Endothelial cell of umbilical vein (primary cell): ENCODE results near the gene INSC.

Experiments used
- POLR2A ChIP-seq: IDR thresholded peaks from 2 replicates; pipeline ENCODE4 v1.6.1; 2012; ENCODE audit warnings: low read depth, mild to moderate bottlenecking, control low read depth, low read length
- TF ChIP-seq, protein P1 (sequence below), 2 donors: IDR thresholded peaks; 1 replicate in 1 of 2; 2 replicates in 1 of 2; pipeline ENCODE4 v1.5.1; 2011; ENCODE audit warnings: low read length in 2 of 2, mild to moderate bottlenecking in 2 of 2, moderate library complexity in 2 of 2, control low read depth in 1 of 2, inconsistent platforms in 1 of 2, low read depth in 1 of 2; ENCODE audit not compliant: insufficient read depth in 1 of 2; ENCODE audit errors: extremely low read depth in 1 of 2

DNA sequence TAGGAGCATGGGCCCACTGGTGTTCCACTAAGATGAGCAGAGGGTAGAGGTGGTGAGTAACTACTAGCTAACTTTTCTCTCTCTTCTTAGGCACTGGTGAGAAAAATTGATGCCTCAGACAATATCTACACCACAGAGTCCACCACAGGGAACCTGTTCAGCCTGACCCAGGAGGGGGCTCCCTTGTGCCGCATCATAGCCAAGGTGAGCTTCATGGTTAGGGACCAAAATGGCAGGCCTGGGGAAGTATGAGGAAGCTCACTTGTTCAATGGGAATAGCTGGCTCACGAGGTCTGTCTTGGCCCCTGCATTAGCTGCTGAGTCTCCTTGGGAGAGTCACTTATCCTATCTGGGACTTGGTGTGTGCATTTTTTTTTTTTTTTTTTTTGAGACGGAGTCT lies 75.9 kb downstream of the INSC start:
- TF ChIP-seq POLR2A = no peak
- TF ChIP-seq, protein P1, sequence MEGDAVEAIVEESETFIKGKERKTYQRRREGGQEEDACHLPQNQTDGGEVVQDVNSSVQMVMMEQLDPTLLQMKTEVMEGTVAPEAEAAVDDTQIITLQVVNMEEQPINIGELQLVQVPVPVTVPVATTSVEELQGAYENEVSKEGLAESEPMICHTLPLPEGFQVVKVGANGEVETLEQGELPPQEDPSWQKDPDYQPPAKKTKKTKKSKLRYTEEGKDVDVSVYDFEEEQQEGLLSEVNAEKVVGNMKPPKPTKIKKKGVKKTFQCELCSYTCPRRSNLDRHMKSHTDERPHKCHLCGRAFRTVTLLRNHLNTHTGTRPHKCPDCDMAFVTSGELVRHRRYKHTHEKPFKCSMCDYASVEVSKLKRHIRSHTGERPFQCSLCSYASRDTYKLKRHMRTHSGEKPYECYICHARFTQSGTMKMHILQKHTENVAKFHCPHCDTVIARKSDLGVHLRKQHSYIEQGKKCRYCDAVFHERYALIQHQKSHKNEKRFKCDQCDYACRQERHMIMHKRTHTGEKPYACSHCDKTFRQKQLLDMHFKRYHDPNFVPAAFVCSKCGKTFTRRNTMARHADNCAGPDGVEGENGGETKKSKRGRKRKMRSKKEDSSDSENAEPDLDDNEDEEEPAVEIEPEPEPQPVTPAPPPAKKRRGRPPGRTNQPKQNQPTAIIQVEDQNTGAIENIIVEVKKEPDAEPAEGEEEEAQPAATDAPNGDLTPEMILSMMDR (IDR thresholded peaks at IDR 0.05; ENCODE audit: extremely low read depth in 1 of 2, insufficient read depth in 1 of 2, low read depth in 1 of 2, low read length in 2 of 2) = no peak
